AG09319 (cell line): Measurements from ENCODE around the gene SCAP.

ENCODE experiments used
- DNase-seq: peaks from one replicate; pipeline ENCODE4 v3.0.0-alpha.2; 2010; ENCODE audit warnings: low read depth; ENCODE audit errors: extremely low read depth
- CTCF ChIP-seq: IDR thresholded peaks from 2 replicates; pipeline ENCODE4 v1.5.1; 2011; ENCODE audit warnings: low read depth, mild to moderate bottlenecking, inconsistent platforms, low read length, moderate library complexity

Gene SCAP

GRCh38 chr3:47428662-47429061 is 47.1 kb downstream of the SCAP start:
- DNase-seq: no peak
- no peak for TF ChIP-seq CTCF

GRCh38 chr3:47427866-47428265 is 47.9 kb downstream of the SCAP start:
- no peak for DNase-seq
- no peak for TF ChIP-seq CTCF

GRCh38 chr3:47425959-47426358 is 49.8 kb downstream of the SCAP start:
- no peak for DNase-seq

GRCh38 chr3:47425383-47425778 is 50.4 kb downstream of the SCAP start:
- DNase-seq: no peak
- TF ChIP-seq CTCF: no peak

More at GRCh38 chr3:47425959-47426358, 49.8 kb downstream of the SCAP start:
- TF ChIP-seq CTCF: no peak

GRCh38 chr3:47424434-47425382 is 51.0 kb downstream of the SCAP start:
- DNase-seq: no peak
- TF ChIP-seq CTCF: no peak

- no peak for TF ChIP-seq CTCF
- no peak for DNase-seq
Observed at GRCh38 chr3:47423548-47424145, 52.1 kb downstream of the SCAP start.

- no peak for TF ChIP-seq CTCF
- no peak for DNase-seq
Observed at GRCh38 chr3:47422743-47423142, 53.0 kb downstream of the SCAP start.
